Fibroblast of lung (primary cell): Measurements from ENCODE around the gene INSYN2A. TPM values are rescaled to one million over a fixed set of nuclear protein-coding genes. Genes with fewer than 3 reads are reported as not detected.

ENCODE experiments used
- DNase-seq, 2 donors: peaks; one replicate each; pipeline versions ENCODE4 v3.0.0 to v3.0.0-alpha.2; 2010; ENCODE audit warnings: low read depth in 2 of 2
- H2AFZ ChIP-seq: 2 replicates; pipeline ENCODE4 v1.5.1; 2012; ENCODE audit warnings: low read length, control low read depth, inconsistent platforms
- H3K27ac ChIP-seq: 2 replicates; pipeline ENCODE4 v1.5.1; 2011; ENCODE audit warnings: low read length, control low read depth; ENCODE audit not compliant: insufficient read depth
- H3K27me3 ChIP-seq: 2 replicates; pipeline ENCODE4 v1.5.1; 2011; ENCODE audit warnings: mild to moderate bottlenecking, low read length; ENCODE audit not compliant: control insufficient read depth, insufficient read depth
- H3K36me3 ChIP-seq: 2 replicates; pipeline ENCODE4 v1.5.1; 2011; ENCODE audit warnings: low read length; ENCODE audit not compliant: control insufficient read depth, insufficient read depth
- H3K4me1 ChIP-seq: 2 replicates; pipeline ENCODE4 v1.5.1; 2011; ENCODE audit warnings: low read length; ENCODE audit not compliant: control insufficient read depth, insufficient read depth; ENCODE audit errors: extremely low read depth
- H3K4me2 ChIP-seq: 2 replicates; pipeline ENCODE4 v1.5.1; 2011; ENCODE audit warnings: low read length, control low read depth; ENCODE audit not compliant: insufficient read depth; ENCODE audit errors: extremely low read depth
- H3K4me3 ChIP-seq, 4 experiments: fragments of 200-600 bp in 1 of 4; sonication (generic) in 1 of 4; replicated peaks in 1 of 4; 2 replicates each; pipeline ENCODE4 v1.5.1; 2011 to 2016; ENCODE audit warnings: low read length in 4 of 4, low read depth in 3 of 4, mild to moderate bottlenecking in 3 of 4, control low read depth in 2 of 4, inconsistent platforms in 1 of 4, mixed read lengths in 1 of 4; ENCODE audit not compliant: insufficient read depth in 1 of 4; ENCODE audit errors: control extremely low read depth in 1 of 4
- H3K79me2 ChIP-seq: 2 replicates; pipeline ENCODE4 v1.5.1; 2012; ENCODE audit warnings: mild to moderate bottlenecking, low read length, inconsistent platforms; ENCODE audit not compliant: control insufficient read depth, insufficient read depth
- H3K9ac ChIP-seq: 2 replicates; pipeline ENCODE4 v1.5.1; 2011; ENCODE audit warnings: mild to moderate bottlenecking, low read length, control low read depth; ENCODE audit not compliant: insufficient read depth
- H3K9me3 ChIP-seq: 2 replicates; pipeline ENCODE4 v1.5.1; 2012; ENCODE audit warnings: low read depth, low read length; ENCODE audit not compliant: control insufficient read depth, insufficient read depth
- H4K20me1 ChIP-seq: 2 replicates; pipeline ENCODE4 v1.5.1; 2011; ENCODE audit warnings: low read length; ENCODE audit not compliant: control insufficient read depth, insufficient read depth; ENCODE audit errors: extremely low read depth
- CTCF ChIP-seq, 2 donors: IDR thresholded peaks in 1 of 2; conservative IDR thresholded peaks in 1 of 2; 1 replicate in 1 of 2; 2 replicates in 1 of 2; pipeline ENCODE4 v1.5.1; 2011 to 2012; ENCODE audit warnings: low read length in 2 of 2, control low read depth in 1 of 2, inconsistent platforms in 1 of 2, low read depth in 1 of 2, mild to moderate bottlenecking in 1 of 2
- EZH2 ChIP-seq: IDR thresholded peaks from 2 replicates; pipeline ENCODE4 v1.5.1; 2012; ENCODE audit warnings: low read length, control low read depth, mild to moderate bottlenecking; ENCODE audit errors: missing control alignments
- polyA plus RNA-seq, 2 donors: library from polyadenylated mRNA; depleted of rRNA in 1 of 2; stranded (reverse) in 1 of 2; unstranded in 1 of 2; fragments of >200 nt; gene quantifications; 2 replicates each; pipeline ENCODE4 v1.2.1, GENCODE V29; 2011 to 2012; ENCODE audit warnings: missing spikeins in 1 of 2
- total RNA-seq: library from RNA; depleted of rRNA; stranded (reverse); fragments of >200 nt; gene quantifications from 2 replicates; pipeline ENCODE4 v1.2.1, GENCODE V29; 2014

INSYN2A gene
- total and polyA plus RNA-seq, 2 donors (not counting 1 experiment from before 2014, with no cell fraction given) = 0.05 to 0.66 TPM

- no peaks in the 10 kb centered on the region for H3K27me3 ChIP-seq
- H3K4me1 ChIP-seq = no peaks in the 10 kb centered on the region
- no peaks in the 10 kb centered on the region for H3K79me2 ChIP-seq
- no peaks in the 10 kb centered on the region for H3K36me3 ChIP-seq
- no peak overlapping the region for H3K27ac ChIP-seq
- no peaks in the 10 kb centered on the region for H3K9me3 ChIP-seq
- H3K4me2 ChIP-seq = no peak overlapping the region
- TF ChIP-seq CTCF (conservative IDR thresholded peaks at IDR 0.05 in 1 of 2, IDR thresholded peaks at IDR 0.05 in 1 of 2; ENCODE audit: low read depth in 1 of 2, low read length in 2 of 2) (no peak), EZH2 (no peak)
- no peaks in the 10 kb centered on the region for H4K20me1 ChIP-seq
- H2AFZ ChIP-seq = no peak overlapping the region
- H3K4me3 ChIP-seq = no peak overlapping the region
- DNase-seq = no peak
- H3K9ac ChIP-seq = no peak overlapping the region
Measured at GRCh38 chr10:127200646-127201045, 4.3 kb upstream of the INSYN2A start.

DNA sequence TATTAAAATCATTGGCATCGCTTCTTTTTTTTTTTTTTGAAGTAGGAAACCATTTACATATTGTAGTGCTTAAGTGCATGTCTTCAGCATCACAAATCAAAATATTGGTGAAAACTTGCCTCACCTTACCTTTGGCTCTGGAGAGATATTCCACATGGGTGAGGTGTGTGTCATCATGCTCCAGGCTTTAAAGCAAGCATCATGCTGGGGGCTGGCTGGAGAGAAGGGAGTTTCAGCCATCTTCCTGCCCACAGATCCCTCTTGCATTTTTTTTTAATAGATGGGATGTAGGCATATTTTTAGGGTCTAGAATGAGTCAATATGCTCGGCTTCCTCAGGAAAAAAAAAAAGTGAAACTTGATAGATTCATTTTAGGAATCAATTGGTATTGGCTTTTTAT, 2.3 kb upstream of the INSYN2A start:
- DNase-seq = no peak
- Histone ChIP-seq H3K9me3 (no peaks in the 10 kb centered on the region), H3K36me3 (no peaks in the 10 kb centered on the region), H3K9ac (no peak overlapping the region), H3K4me1 (no peaks in the 10 kb centered on the region), H4K20me1 (no peaks in the 10 kb centered on the region), H3K79me2 (no peaks in the 10 kb centered on the region), H3K27me3 (no peaks in the 10 kb centered on the region), H2AFZ (no peak overlapping the region), H3K4me2 (no peak overlapping the region), H3K4me3 (no peak overlapping the region), H3K27ac (no peak overlapping the region)
- TF ChIP-seq CTCF (conservative IDR thresholded peaks at IDR 0.05 in 1 of 2, IDR thresholded peaks at IDR 0.05 in 1 of 2; ENCODE audit: low read depth in 1 of 2, low read length in 2 of 2) = no peak
- no peak for TF ChIP-seq EZH2

DNA sequence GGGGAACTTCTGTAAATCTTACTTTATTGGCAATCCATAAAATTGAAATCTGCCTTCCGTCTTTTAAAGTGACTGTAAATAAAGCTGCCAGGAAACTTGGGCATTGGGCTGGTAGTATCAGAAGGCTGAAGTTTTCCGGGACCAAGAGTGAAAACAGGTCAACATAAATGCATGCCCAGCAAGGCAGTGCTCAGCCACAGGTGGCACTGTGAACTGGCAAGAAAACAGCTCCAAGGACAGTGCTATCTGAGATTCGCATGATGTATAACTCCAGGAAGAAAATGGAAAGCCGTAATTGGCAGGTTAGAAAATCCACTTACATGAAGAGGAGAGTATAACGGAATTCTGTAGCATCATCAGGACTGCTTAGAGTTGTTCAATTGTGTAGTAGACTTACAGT, 1.9 kb upstream of the INSYN2A start:
- Histone ChIP-seq H2AFZ (no peak overlapping the region), H3K4me2 (no peak overlapping the region), H3K27me3 (no peaks in the 10 kb centered on the region), H3K4me3 (no peak overlapping the region), H3K9ac (no peak overlapping the region), H4K20me1 (no peaks in the 10 kb centered on the region), H3K36me3 (no peaks in the 10 kb centered on the region), H3K79me2 (no peaks in the 10 kb centered on the region), H3K9me3 (no peaks in the 10 kb centered on the region), H3K4me1 (no peaks in the 10 kb centered on the region), H3K27ac (no peak overlapping the region)
- DNase-seq = no peak
- TF ChIP-seq EZH2 (no peak), CTCF (conservative IDR thresholded peaks at IDR 0.05 in 1 of 2, IDR thresholded peaks at IDR 0.05 in 1 of 2; ENCODE audit: low read depth in 1 of 2, low read length in 2 of 2) (peak in 1 of 2 donors; percentile 8)
